ENCODE measurements around the gene DOCK9.

Gene DOCK9

DNA sequence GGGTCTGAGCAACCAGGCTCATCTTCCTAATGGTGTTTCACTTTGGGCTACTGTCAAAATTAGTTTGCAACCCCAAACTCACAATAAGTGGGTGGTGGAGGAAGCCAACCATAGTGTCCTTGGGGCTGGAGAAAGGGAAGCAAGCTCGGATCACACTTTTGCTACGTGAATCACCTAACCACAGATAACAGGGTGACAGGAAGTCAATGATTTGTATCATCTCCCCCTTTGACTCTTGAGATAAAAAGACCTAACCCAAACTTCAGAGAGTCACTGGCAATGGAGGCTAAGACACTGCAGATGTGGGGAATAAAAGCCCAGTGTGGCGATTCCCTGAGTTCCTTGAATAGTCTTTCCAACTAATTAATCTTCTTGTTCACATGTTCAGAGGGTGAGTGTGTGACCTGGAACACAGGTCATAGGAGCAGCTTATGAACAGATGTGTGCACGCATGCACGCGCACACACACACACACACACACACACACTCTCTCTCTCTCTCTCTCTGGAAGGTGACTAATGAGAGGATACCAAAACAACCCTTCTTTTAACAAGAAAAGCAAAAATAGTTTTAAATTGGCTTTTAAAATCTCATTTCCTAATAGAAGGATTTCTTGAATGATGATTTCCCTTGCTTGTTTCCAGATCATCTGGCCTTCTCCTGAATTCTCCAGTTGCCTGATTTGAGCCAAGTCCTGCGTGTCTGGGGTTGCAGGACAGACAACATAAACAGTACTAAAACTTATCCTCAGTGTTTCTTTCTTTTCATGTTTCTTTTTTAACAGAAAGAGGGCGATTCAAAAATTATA is 21.2 kb upstream of the DOCK9 start:
- no peak for DNase-seq (ENCODE audit: low read depth)

DNA sequence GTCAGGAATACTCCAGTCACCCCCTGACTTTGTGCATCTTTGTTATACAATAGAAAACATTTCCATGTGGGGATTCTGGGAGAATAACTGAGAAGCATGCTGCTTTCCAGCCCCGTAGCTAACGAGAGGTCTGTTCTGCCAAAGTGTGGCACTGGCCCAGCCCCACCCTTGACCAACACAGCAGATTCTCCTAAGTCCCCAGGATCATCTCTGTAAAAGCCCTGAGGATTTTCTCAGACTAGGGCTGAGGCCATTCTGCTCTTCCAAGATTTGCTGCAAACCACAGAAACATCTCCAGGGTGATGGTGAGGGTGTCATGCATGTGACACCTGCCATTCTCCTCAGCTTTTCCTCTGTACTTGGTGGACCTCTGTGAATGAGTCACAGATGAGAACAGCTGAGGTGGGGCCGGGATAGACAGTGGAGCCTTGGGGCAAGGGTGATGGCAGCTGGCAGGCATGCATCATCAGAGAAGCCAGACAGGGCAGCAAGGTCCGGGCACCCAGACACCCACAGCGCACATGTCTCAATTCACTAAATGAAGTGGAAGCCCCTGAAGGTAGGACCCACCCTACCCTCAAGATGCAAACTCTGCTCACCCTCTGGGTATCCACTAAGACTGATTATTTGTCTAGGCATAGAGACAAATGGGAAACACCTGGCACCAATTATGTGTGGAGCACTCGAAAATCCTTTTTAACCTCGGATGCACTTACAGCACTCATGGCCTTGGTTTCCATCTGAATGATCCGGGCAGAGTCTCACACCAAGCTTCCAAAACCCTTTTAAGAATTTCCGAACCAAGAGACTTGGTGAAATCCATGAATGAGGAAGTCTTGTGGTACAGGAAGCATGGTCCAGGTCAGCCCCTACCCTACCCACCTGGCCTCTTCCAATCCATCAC is 20.1 kb upstream of the DOCK9 start:
- DNase-seq (ENCODE audit: low read depth) = no peak

DNA sequence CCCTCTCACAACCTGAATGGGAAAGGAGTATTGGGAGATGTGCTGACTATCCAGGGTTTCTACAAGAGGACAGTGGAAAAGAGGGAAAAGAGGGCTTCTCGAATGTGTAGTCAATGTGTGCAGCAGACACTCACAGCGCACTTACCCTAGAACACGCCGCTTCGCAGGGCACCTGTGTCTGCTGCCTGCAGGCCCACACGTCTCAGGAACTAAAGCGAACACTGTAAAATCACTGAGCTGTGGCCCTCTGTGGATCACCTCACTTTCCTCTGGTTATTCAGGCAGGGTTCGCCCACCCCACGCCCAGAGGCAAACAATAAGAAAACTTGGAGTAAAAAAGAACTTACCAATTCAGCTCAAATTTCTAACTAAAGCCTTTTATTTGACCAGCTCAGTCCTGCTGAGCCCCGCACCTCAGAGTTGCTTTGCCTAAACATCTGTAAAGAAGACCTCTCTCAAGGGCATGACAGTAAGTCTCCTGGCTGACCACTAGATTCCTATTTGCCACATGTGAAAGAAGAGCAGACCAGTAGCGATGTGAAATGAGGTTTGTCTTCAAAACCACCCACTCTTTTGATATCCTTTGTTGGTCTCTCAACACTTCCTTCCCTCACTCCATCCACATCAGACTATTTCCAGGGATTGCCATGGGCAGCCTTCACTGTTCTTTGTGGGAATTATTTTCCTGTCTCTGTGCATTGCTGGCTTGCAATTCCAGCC is 19.3 kb upstream of the DOCK9 start:
- no peak for DNase-seq (ENCODE audit: low read depth)

DNA sequence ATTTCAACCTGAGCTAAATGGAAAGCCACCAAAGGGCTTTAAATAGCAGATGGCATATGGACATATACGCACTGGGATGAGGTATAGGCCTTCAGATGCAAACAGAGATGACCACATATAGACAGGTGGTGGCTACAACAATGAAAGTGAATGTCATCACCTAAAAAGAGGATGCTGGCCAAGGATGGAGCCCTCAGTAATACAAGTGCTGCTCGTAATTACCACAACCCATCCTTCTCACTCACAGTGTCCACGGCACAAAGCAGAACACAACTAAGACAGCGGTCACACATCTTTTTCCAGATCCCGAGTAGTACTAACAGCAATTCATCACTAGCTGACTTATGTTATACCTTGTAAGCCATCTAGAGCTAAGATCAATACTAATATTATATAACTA is 18.2 kb upstream of the DOCK9 start:
- no peak for DNase-seq (ENCODE audit: low read depth)

DNA sequence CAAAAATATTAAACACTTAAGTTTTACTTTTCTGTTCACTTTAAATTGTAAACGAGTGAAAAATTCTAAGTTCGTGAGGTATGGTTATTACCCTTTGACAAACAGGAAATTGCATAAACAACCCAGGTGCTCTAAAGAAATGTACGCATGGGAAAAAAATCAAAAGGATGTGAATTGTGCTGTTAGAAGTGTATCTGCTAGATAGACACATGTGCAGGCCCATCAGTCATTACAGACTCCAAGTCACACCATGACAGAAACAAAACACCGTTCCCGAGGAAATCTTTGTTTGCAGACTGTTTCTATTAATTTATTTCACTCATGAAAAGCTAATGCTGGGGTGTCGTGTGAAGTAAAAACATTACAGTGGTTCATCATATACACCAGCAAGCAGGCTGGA is 17.0 kb upstream of the DOCK9 start:
- no peak for DNase-seq (ENCODE audit: low read depth)

DNA sequence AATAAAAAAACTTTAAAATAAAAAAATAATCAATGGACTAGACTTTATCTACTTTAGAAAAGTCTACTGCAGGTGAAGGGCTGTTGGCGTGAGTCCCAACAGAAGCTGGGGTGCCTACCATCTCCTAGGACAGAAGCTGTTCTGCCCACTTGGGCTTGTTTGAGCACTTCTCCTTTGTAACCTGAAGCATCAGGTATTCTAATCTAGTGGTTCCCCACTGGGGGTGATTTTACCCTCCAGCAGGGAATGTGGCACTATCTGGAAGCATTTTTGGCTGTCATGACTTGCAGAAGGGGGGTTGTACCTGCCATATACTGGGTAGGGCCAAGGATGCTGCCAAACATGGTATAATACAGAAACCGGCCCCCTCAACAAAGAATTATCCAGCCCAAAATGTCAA is 16.2 kb upstream of the DOCK9 start:
- DNase-seq (ENCODE audit: low read depth) = no peak

DNA sequence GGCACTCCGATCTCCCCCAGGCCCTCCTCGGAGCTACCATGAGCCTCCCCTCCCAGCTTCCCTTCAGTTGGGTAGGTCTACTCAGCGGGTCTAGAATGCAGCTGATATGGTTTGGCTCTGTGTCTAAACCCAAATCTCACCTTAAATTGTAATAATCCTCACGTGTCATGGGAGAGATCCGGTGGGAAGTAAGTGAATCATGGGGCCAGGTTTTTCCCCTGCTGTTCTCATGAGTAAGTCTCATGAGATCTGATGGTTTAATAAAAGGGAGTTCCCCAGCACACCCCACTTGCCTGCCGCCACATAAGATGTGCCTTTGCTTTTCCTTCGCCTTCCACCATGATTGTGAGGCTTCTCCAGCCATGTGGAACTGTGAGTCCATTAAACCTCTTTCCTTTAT is 14.5 kb upstream of the DOCK9 start:
- no peak for DNase-seq (ENCODE audit: low read depth)

DNA sequence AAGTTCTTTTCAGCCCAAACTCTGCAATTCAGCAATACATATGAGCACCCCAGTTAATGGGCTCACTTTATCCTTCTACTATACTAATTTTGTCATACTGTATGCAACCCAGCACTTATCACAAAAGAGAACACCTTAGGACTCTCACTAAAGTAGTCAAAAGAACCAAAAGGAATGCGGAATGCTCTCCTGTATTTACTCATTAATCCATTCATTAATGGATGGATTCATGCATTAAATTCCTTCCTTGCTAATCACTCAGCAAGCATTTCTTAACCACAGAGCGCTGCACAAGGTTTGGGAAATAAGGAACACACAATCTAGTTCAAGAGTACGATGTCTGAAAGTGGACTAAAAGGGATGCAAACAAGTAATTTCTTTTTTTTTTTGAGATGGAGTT is 12.8 kb upstream of the DOCK9 start:
- no peak for DNase-seq (ENCODE audit: low read depth)

DNA sequence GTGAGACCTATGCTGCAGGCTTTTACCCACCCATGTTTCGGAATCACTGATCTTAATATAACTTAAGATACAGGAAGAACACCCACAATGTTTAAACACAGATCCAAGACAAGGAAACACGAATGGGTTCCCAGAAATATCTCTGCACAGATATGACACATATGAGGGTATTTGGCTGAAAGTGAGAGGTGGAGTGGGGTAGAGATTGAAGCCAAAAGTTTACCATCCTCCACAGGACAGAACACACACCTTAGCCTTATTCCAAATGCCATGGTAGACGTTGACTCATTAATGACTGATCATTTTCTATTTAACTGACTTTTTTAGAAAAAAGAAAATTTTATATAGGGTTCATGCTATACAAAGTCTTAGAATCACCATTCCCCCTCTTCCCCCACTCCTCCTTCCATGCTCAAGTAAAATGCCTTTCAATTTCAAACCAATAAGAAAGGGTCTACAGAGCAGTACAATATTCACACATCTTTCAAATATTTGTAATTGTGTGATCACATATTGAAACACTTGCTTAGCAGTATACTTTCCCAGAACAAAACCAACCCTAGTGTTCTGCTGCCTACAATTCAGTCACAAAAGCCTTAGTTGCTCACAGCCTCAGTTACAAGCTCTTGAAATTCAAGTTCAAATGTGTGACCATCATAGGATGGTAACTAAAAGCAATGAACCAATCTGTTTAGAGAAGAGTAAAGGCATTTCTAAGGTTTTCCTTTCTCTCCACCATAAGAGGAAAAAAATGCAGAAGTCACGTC is 11.8 kb upstream of the DOCK9 start:
- no peak for DNase-seq (ENCODE audit: low read depth)

DNA sequence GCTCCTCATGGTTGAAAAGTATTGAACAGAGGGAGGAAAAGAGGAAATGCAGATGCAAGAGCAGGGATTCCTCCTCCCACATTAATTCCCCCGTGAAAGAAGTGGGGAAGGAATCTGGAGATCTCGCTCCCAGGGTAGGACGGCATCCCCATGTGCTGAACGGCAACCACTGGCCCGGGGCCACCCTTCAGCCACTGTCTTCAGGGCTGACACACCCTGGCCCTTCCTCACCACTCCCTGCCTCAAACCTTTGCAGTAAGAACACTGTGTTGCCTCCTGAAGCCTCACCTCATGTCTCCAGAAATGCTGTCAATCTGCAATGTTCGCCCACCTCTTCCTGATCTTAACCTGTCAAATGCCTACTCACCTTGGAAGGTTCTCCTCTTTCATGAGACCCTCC is 10.9 kb upstream of the DOCK9 start:
- DNase-seq (ENCODE audit: low read depth) = no peak

DNA sequence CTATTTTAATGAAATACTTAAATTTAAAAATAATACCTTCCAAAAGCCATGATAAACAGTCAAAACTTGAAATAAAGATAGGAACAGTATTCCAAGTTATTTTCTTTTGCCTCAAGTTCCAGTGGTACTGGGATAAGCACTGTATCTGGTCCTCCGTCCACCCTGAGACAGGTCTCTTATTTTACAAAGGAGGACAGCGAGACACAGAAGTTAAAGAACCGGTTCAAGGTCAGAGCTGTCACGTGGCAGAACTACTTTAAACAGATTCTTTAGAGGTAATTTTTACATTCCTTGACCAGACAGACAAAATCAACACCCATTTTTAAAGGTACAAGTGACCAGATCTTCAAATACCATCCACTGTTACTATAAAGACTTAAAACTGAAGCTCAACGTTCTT is 10.4 kb upstream of the DOCK9 start:
- DNase-seq (ENCODE audit: low read depth) = no peak

DNA sequence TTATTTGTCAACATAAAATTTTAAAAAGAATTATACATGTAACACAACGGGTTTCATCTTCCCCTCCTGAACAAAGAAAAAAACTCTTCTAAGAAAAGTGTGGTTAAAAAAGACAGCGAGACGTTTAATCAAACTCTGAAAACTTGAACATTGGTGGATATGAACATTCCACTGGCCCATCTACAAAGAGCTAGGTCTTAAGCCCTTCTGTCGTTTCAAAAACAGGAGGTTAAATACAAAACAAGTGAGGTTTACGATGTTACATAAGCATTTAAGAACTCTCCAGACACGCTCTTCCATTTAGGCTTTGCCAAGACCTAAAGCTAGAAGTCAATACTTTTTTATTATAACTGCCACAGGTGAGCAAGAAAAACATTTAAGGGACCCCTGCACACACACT is 9.4 kb upstream of the DOCK9 start:
- DNase-seq (ENCODE audit: low read depth) = no peak

DNA sequence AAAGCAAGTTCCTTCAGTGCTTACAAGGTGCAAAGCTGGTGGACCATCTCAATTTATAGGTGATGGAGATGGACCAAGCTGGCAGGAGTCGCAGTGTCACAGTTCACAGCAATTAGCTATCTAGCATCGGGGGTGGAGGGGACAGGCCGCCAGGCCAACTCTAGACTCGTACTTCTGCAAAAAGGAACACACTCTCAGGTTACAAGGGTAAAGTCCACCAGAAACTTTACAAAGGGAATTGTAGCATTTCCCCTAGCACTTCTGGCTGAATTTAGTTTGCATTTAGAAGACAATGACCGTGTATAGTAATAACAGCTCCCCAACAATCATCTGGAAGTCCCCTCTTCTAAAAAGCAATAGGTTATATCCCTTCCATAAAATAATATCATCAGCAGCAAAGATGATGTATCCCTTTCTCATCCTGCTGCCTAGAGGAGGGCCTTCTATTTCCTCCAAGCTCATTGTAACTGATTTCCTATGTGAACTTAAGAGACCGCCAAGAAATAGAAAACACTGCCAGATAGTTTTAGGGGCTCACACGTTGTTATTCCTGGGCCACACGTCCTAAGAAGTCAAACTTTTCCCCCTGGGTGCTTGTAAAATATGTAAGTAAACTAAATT is 8.5 kb upstream of the DOCK9 start:
- no peak for DNase-seq (ENCODE audit: low read depth)

DNA sequence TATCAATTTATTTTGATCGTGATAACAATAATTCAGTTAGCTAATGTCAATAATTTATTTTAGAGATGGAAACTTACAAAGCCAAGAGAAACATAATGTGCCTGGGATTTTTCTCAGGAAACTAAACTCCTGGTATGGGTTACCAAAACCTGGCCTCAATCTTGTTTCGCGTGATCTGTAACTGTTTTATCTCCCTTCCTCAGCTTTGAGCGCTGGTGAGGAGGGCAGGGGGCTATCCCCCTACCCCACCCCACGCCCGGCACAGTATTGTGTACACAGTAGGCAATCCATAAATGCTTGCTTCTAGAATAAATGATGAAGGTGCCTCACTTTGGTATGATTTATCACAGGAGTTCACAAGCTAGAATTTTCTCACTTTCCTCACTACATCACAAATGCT is 7.7 kb upstream of the DOCK9 start:
- DNase-seq (ENCODE audit: low read depth) = no peak

DNA sequence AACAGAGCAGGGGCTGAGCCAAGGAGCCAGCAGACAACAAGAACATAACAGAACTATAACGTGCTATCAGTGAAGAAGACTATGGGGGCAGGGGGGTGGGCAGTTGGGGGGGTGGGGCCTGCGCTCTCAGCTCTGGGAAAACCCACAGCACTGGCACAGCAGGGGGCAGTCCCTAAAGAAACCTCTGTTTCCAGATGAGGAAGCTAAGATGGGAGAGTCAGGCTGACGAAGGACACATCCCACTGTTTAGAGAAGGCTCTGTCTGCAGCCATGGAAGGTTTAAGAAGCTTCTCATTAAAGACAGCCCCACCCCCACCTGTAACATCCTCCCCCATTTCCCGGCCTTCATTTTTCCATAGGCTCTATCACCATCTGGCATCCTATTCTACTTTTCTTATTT is 7.1 kb upstream of the DOCK9 start:
- no peak for DNase-seq (ENCODE audit: low read depth)

DNA sequence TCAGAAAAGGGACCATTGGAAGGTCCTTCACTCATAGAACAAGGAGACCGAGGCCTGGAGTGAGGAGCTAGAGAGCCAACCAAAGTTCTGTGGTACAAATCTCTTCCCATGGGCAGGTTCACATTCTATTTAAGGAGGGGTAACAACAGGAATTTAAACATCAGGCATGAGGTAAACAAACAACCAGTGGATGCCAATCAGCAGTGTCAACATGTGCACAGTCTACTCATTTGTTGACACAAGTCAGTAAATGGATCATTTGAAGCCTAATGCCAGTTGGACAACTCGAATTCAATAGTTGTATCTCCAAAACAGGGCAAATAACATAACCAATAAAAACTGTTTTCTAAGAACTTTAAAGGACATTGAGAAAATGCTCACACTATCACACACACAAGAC is 6.3 kb upstream of the DOCK9 start:
- no peak for DNase-seq (ENCODE audit: low read depth)

DNA sequence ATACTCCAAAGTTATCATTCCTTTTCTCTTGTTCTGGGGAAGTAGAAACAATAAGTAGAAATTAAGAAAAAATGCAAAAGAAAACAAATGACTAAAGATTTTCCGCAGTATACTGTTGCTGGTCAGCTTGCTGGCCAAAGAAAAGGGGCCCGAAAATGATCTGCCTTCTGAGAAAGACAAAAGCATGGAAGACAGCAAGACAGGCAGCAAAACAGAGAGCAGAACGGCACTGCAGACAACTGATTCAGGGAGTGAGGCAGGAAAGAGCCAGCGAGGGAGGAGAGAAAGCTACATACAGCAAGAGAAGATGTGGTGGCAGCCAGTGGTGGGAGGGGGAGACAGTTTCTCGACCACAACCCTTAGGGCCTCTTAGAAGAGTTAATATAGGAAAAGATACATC is 5.3 kb upstream of the DOCK9 start:
- no peak for DNase-seq (ENCODE audit: low read depth)

DNA sequence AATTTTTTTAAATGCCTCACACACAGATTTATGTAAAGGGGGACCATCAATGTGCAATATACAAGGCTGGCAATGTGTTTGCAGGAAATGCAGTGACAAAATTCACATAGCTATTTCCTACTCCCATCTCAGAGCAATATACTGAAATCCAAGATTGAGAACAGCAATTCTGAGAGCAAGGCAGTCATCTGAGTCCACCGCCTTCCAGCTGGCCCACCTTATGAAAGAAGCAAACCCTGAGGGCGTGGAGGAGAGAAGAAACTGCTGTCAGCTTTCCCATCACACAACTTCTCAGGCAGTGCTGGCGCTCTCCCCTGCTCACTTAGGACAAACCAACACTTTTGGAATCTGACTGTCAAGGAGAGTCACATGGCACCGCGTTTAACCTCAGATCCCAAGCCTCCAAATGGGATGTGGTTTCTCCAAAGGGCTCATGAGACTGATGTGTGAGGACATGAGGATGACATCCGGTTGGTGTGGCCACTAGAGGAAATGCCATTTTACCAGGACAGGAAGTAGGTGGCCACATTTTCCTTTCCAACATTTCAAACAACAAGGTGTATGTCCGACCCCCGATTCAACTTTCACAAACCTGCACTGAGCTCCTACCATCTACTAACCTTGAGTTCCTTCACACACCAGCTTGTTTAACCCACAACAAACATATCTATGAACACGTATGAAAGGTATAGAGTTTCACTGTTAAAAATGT is 3.7 kb upstream of the DOCK9 start:
- no peak for DNase-seq (ENCODE audit: low read depth)

DNA sequence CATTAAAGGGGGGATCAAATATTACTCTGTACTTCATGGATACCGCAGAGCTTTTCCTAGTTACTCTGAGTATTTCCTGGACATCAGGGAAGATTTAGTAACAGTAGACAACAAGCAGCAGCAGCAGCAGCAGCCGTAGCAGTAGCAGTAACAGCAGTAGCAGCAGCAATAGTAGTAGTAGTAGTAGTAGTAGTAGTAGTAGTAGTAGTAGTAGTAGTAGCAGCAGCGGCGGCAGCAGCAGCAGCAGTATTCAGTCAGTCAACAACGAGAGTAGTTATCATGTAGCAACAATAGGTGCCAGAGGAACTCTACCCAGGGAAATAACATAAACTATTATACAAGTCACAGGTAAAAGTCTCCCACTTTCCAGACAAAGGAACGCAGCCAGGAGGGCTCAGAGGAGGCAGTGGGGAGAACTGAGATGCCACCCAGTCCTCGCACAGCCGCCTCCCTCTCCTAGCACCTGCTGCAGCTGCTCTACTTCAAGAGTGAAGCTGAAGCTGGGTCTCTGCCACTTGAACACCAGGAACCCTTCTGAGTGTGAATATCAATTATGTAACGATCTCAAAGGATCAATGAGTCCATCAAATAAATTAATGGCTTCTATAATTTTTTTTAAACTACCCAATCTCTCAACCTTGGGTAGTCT is 1.3 kb upstream of the DOCK9 start:
- DNase-seq (ENCODE audit: low read depth) = no peak

DNA sequence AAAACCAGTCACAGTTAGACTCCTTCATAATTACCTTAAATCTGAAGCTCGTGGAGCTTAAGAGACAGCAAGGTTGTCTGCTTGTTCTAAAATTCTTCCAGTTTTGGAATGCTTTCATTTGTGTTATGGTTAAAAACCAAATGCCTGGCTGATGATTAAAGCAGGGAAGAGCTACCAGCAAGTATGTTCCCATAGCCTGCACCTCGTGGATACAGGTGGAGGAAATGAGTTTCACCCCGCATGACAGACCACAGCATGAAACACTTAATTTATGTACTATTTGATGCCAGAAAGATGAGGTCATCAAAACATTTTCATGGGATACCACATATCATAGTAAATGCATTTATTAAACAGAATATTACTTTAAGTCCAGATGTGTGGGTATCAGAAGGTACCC is 416 bp upstream of the DOCK9 start:
- no peak for DNase-seq (ENCODE audit: low read depth)
